Stomach (tissue), 4 donors: ENCODE results near the gene LITAF.

Experiments
- CTCF ChIP-seq, 7 experiments: fragments of 450-650 bp in 4 of 7; fragments of 200-600 bp in 3 of 7; sonication (generic) in 3 of 7; IDR thresholded peaks; one replicate each; pipeline ENCODE4 v1.5.1; 2016 to 2019; ENCODE audit warnings: antibody characterized with exemption in 7 of 7, control low read depth in 2 of 7, mild to moderate bottlenecking in 1 of 7
- EP300 ChIP-seq: sonication (generic); formaldehyde crosslinking; IDR thresholded peaks from one replicate; pipeline ENCODE4 v1.6.1; 2017; ENCODE audit warnings: antibody characterized with exemption
- POLR2A ChIP-seq, 4 donors: fragments of 450-650 bp; IDR thresholded peaks; one replicate each; pipeline ENCODE4 v1.6.1; 2016; ENCODE audit warnings: antibody characterized with exemption in 4 of 4, control low read depth in 2 of 4, mild to moderate bottlenecking in 1 of 4, moderate library complexity in 1 of 4
- POLR2AphosphoS5 ChIP-seq, 3 donors: sonication (generic); formaldehyde crosslinking; IDR thresholded peaks; one replicate each; pipeline ENCODE4 v1.6.1; 2016; ENCODE audit warnings: antibody characterized with exemption in 3 of 3

GRCh38 chr16:11550791-11551498 is 35.8 kb downstream of the LITAF start:
- TF ChIP-seq POLR2AphosphoS5 (IDR thresholded peaks at IDR 0.05) (peak in 1 of 3 donors; percentile 14), POLR2A (IDR thresholded peaks at IDR 0.05) (no peak), CTCF (IDR thresholded peaks at IDR 0.05) (no peak), EP300 (no peak)
